ENCODE results near the gene HPCAL1. TPM values are rescaled to one million over a fixed set of nuclear protein-coding genes. Genes with fewer than 3 reads are reported as not detected.
"Not testable (repeated sequence)": the region's sequence is repeated elsewhere in the genome, so short reads cannot be mapped to it uniquely, and the experiment has no call there.

Gene HPCAL1
- polyA plus RNA-seq (ENCODE audit: insufficient read length), result 48.5 TPM

DNA sequence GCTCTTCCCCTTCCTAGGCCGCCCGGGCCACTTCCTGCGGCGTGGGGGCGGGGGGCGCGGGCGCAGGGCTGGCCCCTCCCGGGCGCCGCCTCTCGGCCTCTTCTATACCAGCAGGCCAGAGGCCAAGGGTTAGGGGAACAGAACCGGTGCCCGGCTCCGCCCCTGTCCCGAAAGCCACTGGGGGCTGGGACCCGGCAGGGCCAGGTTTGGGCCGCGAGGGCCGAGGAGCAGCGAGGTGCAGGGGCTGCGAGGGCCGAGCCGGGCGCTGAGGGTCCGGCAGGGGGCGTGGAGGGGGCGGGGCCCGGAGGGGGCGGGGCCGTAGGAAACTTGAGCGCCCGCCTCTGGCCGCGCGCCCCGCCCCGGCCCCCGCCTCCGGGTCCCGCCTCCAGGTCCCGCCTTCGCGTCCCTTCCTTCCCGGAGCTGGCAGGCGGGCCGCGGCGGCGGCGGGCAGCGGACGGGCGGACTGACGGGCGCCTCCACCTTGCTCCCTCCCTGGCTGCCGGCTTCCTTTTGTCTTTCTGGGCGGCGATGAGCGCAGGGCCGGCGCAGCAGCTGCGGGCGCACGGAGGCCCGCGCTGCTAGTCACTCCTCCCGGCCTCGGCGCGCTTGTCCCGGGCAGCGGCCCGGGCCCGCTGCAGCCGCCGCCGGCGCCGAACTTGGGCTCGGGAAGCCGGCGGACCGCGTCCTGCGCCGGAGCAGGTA is at the start of gene HPCAL1:
Gene HPCAL1, plus strand, starts transcription at position 426 of the 702 bp plus-strand sequence. CDS start 116,854 bp downstream, outside the sequence.
- DNase-seq (ENCODE audit: low read depth), result no peak

DNA sequence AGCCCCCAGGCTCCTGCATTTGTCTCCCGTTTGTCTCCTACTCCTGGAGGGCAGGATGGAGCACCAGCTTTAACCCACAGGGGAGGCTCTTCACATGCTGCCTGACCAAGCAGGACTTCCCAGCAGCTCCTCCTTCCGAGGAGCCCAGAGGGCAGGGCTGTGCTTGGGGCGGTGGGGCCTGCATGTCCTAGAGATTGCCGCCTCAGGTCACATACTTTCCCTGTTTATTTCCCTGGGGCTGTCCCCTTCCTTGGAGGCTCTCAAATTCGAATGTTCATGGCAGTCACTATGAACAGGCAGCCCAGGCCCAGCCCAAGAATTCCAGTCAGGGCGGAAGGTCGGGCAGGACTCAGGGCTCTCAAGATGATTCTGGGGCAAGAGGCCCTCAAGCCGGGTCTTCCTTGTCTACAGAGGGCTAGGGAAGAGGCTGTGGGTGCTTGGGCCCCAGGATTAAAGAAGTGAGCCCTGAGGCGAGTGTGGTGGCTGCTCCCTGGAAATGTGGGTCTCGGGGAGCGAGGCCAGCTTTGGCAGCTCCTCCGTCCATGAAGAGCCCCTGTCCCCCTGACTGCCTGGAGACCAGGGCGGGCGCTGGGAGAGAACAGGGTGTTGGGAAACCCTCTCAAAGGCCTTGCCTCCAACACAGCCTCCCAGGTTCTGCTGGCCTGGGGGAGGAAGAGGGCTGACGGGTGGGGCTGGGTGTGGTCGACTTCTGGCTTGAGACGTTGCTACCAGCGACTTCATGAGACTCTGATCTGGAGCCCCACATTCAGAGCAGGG is 48.9 kb upstream of the HPCAL1 start:
- DNase-seq (ENCODE audit: low read depth), result no peak

DNA sequence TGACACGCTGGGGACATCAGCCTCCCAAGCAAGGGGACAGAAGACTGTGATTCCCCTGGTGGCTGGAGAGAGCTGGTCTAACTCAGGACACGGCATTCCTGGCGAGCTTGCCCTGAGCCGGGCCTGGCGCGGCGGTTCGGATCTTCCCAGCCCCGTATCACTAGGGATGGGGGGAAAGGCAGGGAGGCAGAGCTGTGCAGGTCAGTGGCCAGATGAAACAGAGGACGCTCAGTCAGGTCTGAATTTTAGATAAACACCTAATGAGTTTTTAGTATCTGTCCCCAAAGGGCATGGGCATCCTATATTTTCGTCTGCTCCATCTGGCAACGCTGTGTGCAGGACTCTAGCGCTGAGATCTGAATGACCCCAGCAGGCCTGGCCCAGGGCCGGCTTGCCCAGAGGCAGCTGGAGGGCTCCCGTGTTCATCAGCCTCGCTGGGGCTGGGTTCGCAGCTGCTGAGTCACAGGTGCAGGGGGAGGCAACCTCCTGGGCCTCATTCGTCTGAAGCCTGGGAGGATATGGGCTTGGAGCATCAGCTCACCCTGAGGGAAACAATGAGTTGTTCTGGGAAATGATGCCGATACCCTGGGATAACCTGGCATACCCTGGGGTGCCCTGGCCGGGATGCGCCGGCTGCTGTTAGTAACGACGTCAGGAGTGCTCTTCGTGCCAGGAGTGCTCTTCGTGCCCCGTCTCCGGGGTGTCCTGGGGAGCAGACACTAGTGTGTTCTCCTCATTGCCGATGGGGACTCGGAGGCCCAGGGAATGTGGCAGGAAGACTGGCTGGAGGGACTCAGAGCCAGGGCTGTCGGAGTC is 48.1 kb upstream of the HPCAL1 start:
- no peak for DNase-seq (ENCODE audit: low read depth)

DNA sequence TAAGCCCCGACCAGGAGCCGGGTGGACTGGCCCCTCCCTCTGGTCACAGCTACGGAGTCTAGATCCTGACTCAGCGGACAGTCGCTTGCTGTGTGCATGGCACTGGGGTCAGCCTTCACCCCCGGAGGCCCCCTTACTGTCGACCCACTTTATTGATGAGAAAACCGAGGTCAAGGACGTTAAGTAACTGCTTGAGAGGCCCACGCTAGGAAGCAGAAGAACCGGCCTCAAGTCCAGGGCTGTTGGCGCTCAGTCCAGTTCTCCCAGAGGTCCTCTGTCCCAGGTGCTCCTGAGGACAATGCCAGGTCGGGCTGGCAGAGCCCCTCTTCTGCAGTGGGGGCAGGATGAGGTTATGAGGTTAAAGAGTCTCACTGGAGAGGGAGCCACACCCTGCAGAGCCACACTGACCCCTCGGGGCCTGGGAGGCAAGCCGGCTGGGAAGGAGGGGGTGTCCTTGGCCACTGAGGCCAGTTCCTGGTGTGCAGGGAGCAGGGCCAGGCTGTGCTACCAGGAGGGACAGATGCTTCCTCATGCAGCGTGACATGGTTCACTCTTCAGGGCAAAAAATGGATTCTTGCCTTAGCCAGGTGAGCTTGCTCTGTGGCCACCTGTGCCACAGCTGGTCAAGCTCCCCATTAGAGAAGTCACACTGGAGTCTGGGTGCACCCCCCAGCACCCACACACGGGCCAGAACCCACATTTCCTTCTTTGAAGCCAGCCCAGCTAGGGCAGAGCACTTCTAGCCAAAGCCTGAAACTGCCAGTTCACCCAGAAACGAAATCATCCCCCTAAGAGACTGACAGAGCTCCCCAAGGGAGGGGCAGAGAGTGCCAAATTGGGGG is 47.3 kb upstream of the HPCAL1 start:
- DNase-seq (ENCODE audit: low read depth), result no peak

DNA sequence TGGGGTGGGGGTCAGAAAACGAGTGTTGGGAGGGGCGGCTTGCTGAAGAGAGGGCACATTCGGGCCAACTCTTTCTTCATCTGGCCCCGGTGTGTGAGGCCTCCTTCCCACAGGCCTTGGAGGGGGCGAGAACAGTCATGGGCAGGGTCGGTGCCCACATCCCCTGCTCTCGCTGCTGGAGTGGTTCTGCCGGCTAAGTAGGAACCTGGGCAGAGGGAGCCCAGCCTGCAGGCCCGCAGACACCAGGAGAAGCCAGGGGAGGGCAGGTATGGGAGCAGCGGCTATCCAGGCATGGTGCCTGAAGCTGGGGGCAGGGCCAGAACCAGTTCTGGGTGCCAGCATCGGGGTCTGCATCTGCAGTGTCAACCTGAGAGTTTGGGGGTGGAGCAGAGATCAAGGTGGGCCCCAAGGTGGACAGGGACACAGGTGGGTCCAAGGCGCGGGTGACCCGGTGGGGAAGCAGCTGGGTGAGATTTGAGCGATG is 46.6 kb upstream of the HPCAL1 start:
- no peak for DNase-seq (ENCODE audit: low read depth)

DNA sequence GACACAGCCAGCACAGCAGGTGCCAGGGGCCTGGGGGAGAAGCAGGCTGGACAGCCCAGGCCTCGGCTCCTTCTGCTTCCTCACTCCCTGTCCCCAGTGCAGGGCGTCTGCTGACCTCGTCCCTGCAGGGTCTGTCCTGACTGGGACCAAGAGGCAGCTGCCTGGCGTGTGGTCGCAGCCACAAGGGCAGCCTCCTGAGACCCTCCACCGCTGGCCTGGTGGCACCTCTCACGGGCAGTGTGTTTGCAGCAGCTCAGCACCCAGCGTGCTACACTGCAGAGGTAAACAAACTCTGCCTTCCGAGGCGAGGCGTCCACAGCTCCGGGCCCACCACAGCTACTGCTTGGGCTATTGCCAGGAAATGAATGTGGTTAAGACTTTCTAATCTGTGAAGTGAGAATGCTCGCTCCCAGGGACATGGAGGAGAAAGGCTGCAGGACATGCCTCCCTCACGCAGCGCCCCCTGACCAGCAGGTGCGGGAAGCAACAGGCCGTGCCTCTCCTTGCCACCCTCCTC is 46.1 kb upstream of the HPCAL1 start:
- no peak for DNase-seq (ENCODE audit: low read depth)

DNA sequence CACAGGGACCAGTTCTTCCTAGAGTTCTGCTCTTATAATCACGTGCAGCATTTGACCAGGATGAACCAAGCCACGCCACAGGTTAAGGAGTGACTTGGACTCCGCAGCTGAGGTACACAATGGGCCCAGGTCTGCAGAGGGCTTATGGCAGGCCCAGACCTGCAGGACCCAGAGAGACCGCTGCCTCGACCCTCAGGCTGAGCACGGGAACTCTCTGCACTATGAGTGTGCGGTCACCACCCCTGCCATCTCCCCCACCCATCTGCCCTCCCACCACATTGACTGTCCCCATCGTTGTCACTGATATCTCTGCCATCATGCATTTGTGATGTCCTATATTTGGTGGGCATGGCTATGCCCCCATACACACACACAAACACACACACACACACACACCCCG is 45.7 kb upstream of the HPCAL1 start:
- no peak for DNase-seq (ENCODE audit: low read depth)

DNA sequence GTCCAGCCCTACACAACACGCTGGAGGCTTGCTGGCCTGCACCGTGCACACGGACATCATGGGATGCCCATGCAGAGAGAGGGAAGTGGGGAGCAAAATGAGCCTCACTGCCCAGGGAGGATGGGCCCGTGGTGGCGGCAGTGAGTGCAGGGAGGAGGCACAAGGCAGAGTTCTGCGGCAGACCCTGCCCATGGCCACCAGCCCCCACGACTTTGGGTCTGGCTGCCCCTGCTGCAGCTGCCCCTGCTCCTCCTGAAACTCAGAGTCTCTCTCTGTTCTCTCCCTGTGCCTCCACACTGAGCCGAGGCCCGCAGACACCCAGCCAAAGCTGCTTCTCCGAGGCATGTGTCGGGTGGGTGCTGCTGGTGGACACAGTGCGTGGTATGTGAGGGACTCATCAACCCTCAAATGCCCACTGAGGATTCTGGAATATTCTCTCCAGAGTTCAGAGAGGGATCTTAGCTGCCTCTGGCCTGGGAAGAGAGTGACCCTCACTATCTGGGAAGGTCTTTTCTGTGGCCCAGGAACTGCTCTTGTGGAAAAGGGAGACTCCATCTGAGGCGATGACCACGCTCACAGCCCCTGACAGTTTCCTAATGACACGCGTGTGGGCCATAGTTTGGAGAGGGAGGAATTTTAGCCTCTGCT is 45.1 kb upstream of the HPCAL1 start:
- no peak for DNase-seq (ENCODE audit: low read depth)

DNA sequence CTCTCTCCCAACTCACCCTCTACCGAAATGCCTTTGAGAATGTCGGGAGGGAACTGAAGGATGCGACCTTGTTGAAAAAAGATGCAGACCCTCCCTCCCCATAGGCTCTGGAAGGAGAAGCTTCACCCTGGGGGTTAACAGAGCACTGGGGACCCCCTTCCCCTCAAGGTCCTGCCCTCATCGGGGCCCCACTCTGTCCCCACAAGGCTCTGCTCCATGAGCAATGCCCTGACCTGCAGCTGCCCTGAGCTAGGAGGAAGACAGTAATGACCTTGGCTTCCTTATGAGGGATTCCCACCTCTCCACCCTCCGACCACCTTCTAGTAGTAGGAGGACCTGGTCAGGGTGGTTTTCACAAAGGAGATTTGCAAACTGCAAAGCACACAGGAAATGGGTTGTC is 44.4 kb upstream of the HPCAL1 start:
- no peak for DNase-seq (ENCODE audit: low read depth)

DNA sequence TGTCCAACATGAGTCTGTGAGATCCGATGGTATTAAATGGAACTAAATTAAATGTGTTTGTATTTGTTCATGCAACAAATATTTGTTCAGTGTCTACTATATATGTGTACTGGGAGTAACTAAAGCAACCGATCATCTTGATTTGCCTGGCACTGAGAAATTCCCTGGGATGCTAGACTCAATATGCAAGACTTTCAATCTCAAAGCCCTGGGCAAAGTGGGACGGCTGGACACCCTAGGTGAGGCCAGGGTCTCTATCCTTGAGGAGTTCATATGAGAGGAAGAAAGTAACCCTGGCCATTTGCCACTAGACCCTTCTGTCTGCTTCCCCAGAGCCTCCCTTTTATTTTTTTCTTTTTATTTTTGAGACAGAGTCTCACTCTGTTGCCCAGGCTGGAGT is 44.0 kb upstream of the HPCAL1 start:
- DNase-seq (ENCODE audit: low read depth), result no peak

DNA sequence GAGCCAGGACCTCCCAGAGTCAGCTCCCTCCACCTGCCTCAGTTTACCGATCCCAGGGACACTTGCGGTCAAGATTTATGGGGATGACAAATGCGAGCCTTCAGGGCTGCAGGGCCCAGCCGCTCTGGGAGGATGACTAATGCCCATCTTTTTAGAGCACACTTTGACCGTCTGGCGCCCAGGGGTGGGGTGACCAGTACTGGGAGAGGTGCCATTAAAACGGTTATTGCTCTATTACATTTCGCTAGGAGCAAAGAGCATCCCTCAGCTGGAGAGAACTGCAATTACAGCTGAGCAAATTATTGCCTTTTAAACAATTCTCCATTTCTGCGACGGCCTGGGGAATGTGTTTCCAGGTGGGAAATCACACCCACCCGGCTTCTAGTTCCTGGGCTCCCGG is 42.6 kb upstream of the HPCAL1 start:
- DNase-seq (ENCODE audit: low read depth), result no peak

DNA sequence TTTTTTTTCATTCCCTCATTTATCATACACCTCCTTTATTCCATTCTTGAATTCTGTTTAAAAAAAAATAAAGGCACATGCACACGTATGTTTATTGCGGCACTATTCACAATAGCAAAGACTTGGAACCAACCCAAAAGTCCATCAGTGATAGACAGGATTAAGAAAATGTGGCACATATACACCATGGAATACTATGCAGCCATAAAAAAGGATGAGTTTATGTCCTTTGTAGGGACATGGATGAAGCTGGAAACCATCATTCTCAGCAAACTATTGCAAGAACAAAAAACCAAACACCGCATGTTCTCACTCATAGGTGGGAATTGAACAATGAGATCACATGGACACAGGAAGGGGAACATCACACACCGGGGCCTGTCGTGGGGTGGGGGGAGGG is 39.2 kb upstream of the HPCAL1 start:
- not testable (repeated sequence) for DNase-seq (ENCODE audit: low read depth)

DNA sequence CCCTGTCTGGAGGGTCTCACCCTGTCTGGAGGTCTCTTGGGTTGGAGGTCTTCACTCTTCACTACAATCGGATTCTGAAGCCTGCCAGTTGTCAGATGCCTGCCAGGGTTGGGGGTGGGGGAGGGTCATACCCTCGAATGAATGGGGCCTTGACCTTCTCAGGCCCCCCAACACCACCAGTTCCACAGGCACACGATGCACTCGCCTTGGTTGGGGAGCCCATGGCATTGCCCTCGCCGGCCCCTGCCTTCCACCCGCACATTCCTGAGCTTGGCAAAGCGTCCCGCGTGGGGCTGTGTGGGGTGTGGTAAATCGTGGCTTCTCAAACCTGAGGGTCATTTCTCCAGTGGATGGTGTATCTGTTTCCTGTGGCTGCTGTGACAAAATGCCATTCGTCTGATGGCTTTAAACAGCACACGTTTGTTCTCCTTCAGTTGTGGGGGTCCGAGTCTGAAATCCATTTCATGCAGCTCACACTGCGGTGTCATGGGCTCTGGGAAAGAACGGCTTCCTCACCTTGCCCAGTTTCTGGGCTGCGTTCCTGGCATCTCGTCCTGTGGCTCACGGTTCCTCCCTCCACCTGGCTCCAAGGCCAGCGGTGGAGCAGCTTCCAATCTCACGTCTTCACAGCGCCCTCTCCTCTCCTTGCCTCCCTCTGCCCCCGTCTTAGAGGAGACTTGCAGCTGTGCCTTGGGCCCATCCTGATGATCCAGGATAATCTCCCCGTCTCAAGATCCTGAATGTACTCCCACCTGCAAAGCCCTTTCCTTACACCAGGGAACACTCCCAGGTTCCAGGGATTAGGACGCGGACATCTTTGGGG is 38.0 kb upstream of the HPCAL1 start:
- DNase-seq (ENCODE audit: low read depth), result no peak

DNA sequence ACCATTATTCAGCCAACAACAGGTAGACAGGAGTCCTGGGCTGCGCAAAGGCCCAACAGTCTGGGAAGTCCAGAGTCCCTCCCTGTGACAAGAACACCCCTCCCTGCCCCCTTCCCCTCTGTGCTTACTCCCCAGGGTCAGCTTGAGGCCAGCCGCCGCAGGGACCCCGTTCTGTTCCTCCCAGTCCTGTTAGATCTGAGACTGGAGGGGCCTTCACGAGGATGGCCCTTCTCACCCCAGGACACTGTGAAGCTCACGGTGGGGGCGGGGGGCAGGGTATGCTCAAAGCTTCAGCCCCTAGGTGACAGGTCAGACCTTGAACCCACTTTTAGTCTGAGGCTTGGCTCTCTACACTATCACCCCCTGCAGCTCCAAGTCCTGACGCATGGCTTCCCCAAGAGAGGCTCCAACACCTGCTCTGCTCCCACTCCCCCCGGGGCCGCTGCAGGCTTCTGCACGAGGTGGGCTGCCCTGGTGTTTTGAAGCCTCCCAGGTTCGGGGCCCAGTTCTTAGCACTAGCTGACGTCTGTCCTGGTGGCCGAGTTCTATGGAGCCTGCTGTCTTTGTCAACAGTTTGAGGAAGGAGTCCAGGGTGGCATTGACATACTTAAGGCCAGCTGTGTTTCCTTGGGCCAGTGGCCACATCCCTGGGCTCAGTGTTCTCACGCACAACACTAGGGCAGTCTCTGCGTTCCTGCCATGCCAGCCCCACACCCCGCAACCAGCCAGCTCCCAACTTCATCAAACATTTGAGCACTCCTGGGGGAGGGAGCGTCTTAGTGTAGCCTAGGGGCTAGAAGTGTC is 37.2 kb upstream of the HPCAL1 start:
- DNase-seq (ENCODE audit: low read depth), result no peak

DNA sequence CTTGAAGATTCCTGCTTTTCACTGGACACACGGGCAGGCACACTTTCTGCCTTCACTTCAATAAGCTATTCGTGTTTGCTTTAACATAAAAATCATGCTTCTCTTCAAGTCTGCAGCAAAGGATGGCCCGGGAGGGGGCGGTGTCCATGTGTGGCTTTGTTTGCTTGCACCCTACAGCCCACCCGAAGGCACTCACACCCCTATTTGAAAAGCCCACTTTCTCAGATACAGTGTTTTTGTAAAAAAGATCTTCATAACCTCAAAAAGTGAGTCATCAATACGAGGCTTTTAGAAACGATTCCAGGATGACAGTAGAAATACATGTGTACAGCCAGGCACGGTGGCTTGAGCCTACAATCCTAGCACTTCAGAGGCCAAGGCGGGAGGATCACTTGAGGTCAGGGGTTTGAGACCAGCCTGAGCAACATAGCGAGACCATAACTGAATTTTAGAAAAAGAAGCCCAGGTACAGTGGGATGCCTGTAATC is 36.5 kb upstream of the HPCAL1 start:
- DNase-seq (ENCODE audit: low read depth), result no peak

DNA sequence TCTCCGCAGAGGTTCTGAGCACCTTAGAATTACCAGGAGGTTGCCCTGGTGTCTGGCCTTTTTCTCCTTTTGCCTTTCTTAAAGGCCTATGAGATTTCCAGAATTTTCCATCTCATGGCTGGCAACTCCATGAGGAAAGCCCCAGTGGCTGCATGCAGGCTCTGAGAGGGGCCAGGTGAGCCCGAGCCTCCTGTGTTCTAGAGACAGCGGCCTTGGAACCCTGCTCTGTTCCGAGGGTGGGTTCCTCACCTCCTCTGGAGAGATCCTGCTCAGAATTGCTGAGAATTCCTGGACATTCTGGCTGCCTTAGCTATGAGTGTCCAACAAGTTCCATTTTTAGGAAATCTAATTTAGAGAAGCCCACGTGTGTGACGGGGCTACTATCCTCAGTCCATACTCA is 35.7 kb upstream of the HPCAL1 start:
- DNase-seq (ENCODE audit: low read depth), result no peak

DNA sequence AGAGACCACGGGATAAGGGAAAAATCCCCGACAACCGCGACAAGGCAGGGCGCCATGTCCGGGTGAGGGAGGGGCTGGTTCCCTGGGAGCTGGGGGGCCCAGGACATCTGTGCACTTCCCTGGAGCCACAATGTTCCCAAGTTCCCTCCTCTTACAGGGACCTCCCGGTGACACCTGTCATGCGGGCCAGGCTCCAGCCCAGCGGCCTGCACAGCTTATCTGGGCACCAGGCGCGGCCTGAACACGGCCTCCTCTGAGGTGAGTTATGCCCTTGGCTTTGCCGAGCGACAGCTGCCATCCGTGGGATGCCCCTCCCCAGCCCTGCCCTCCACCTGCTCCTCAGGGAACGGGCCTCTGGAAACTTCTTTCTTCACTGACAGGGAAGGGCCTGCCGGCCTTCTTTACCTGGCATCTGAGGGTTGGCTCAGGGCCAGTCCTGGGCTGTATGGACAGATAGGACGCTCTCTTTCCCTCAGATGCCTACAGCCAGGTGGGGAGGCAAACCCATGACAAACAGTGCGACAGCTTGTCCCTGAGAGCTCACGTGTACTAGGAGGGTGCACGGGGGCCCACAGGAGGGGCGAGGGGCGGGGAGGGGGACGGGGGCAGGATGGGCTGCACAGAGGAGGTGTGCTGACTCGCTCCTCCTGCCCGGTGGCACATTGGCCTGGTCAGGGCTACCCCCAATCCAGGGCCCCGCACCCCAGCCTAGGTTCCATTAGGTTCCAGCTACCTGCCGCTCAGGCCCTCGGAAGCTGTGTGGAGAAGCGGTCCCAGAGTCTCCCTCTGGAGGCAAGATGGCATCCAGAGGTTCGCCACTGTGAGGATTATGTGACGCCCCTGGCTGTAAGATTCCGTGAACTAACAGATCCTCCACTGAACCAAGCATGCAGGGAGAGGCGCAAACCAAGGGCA is 34.9 kb upstream of the HPCAL1 start:
- no peak for DNase-seq (ENCODE audit: low read depth)

DNA sequence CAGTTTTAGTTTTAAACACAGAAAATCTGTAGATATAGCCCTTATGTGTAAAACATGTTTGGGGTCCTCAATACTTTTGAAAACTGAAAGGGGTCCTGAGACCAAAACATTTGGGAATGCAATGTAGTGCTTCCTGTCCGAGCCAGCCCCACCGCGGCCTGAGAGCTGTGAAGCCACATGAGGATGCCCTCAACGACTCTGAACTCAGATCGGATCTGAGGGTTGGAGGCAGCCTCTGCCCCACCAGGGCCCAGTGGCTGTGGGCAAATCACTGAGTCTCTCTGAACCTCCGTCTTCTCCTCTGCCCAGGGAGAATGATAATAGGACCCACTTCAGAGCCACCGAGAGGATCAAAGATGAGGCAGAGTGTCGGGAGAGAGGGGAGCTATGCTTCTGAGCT is 33.4 kb upstream of the HPCAL1 start:
- no peak for DNase-seq (ENCODE audit: low read depth)
